H9 (cell line): Measurements from ENCODE around the gene UGT1A7. TPM values are rescaled to one million over a fixed set of nuclear protein-coding genes. Genes with fewer than 3 reads are reported as not detected.

ENCODE experiments used
- DNase-seq: peaks from one replicate; pipeline ENCODE4 v3.0.0-alpha.2; 2017
- H2AFZ ChIP-seq: one replicate; pipeline ENCODE4 v1.6.1; 2013; ENCODE audit warnings: mild to moderate bottlenecking, low read length, control low read depth, moderate library complexity
- H2AK5ac ChIP-seq: 2 replicates; pipeline ENCODE4 v1.6.1; 2013; ENCODE audit warnings: low read length, control low read depth, mixed read lengths; ENCODE audit not compliant: insufficient read length
- H2BK120ac ChIP-seq: one replicate; pipeline ENCODE4 v1.6.1; 2013; ENCODE audit warnings: low read depth, mild to moderate bottlenecking, low read length, control low read depth, inconsistent platforms; ENCODE audit not compliant: poor library complexity, severe bottlenecking
- H2BK12ac ChIP-seq: 2 replicates; pipeline ENCODE4 v1.6.1; 2013; ENCODE audit warnings: low read length, control low read depth, mixed read lengths, low read depth; ENCODE audit not compliant: insufficient read length
- H2BK15ac ChIP-seq: 2 replicates; pipeline ENCODE4 v1.6.1; 2013; ENCODE audit warnings: low read depth, low read length, control low read depth
- H2BK20ac ChIP-seq: one replicate; pipeline ENCODE4 v1.6.1; 2013; ENCODE audit warnings: low read depth, mild to moderate bottlenecking, low read length, control low read depth, inconsistent platforms; ENCODE audit not compliant: poor library complexity, severe bottlenecking
- H2BK5ac ChIP-seq: 2 replicates; pipeline ENCODE4 v1.6.1; 2013; ENCODE audit warnings: low read length, control low read depth, mixed read lengths; ENCODE audit not compliant: insufficient read length
- H3K14ac ChIP-seq: 2 replicates; pipeline ENCODE4 v1.6.1; 2013; ENCODE audit warnings: low read length, control low read depth; ENCODE audit not compliant: insufficient read depth
- H3K18ac ChIP-seq: 2 replicates; pipeline ENCODE4 v1.6.1; 2013; ENCODE audit warnings: low read depth, mild to moderate bottlenecking, mixed read lengths, low read length, control low read depth; ENCODE audit not compliant: insufficient read length
- H3K23ac ChIP-seq: 2 replicates; pipeline ENCODE4 v1.6.1; 2013; ENCODE audit warnings: low read length, control low read depth, mixed read lengths, low read depth; ENCODE audit not compliant: insufficient read length
- H3K23me2 ChIP-seq: 2 replicates; pipeline ENCODE4 v1.6.1; 2013; ENCODE audit warnings: low read depth, mild to moderate bottlenecking, mixed read lengths, low read length, control low read depth; ENCODE audit not compliant: insufficient read length, poor library complexity, severe bottlenecking
- H3K27ac ChIP-seq: 2 replicates; pipeline ENCODE4 v1.5.1; 2013; ENCODE audit warnings: low read length, control low read depth, mixed read lengths, low read depth; ENCODE audit not compliant: insufficient read length
- H3K27me3 ChIP-seq: 2 replicates; pipeline ENCODE4 v1.6.1; 2013; ENCODE audit warnings: low read length, control low read depth, inconsistent platforms; ENCODE audit not compliant: insufficient read depth
- H3K4ac ChIP-seq: 2 replicates; pipeline ENCODE4 v1.6.1; 2013; ENCODE audit warnings: low read depth, mild to moderate bottlenecking, control low read depth, inconsistent platforms, low read length, moderate library complexity
- H3K4me1 ChIP-seq: 2 replicates; pipeline ENCODE4 v1.6.1; 2013; ENCODE audit warnings: low read length, control low read depth, inconsistent platforms; ENCODE audit not compliant: insufficient read depth
- H3K4me2 ChIP-seq: 2 replicates; pipeline ENCODE4 v1.6.1; 2013; ENCODE audit warnings: low read length, control low read depth, mixed read lengths; ENCODE audit not compliant: insufficient read length, insufficient read depth
- H3K56ac ChIP-seq: 2 replicates; pipeline ENCODE4 v1.6.1; 2013; ENCODE audit warnings: low read depth, mild to moderate bottlenecking, mixed read lengths, low read length, control low read depth; ENCODE audit not compliant: insufficient read length
- H3K79me1 ChIP-seq: 2 replicates; pipeline ENCODE4 v1.6.1; 2013; ENCODE audit warnings: low read depth, mild to moderate bottlenecking, moderate library complexity, low read length, control low read depth, inconsistent platforms; ENCODE audit not compliant: insufficient read depth, poor library complexity, severe bottlenecking
- H3K79me2 ChIP-seq: 2 replicates; pipeline ENCODE4 v1.6.1; 2013; ENCODE audit warnings: low read length, control low read depth, inconsistent platforms; ENCODE audit not compliant: insufficient read depth
- H3K9ac ChIP-seq: 2 replicates; pipeline ENCODE4 v1.6.1; 2013; ENCODE audit warnings: low read length, control low read depth, mixed read lengths; ENCODE audit not compliant: insufficient read length; ENCODE audit errors: extremely low read depth
- H3K9me3 ChIP-seq: one replicate; pipeline ENCODE4 v1.6.1; 2013; ENCODE audit warnings: low read depth, low read length, inconsistent platforms; ENCODE audit not compliant: control insufficient read depth
- H3T11ph ChIP-seq: one replicate; pipeline ENCODE4 v1.6.1; 2013; ENCODE audit warnings: mild to moderate bottlenecking, low read length, control low read depth, inconsistent platforms
- H4K20me1 ChIP-seq: one replicate; pipeline ENCODE4 v1.6.1; 2013; ENCODE audit not compliant: control insufficient read depth, insufficient read length, insufficient read depth
- H4K5ac ChIP-seq: 2 replicates; pipeline ENCODE4 v1.6.1; 2013; ENCODE audit warnings: low read depth, mild to moderate bottlenecking, mixed read lengths, low read length, control low read depth; ENCODE audit not compliant: insufficient read length
- H4K8ac ChIP-seq: replicated peaks from 2 replicates; pipeline ENCODE4 v1.6.1; 2013; ENCODE audit warnings: low read length, control low read depth, mixed read lengths, low read depth; ENCODE audit not compliant: insufficient read length
- H4K91ac ChIP-seq: 2 replicates; pipeline ENCODE4 v1.6.1; 2013; ENCODE audit warnings: low read depth, mild to moderate bottlenecking, moderate library complexity, mixed read lengths, low read length, control low read depth; ENCODE audit not compliant: insufficient read length
- H3K27ac Mint-ChIP-seq, 3 experiments: 2 replicates in 2 of 3; 3 replicates in 1 of 3; pipeline ENCODE4 v1.8.0; 2020 to 2021; ENCODE audit warnings: mixed read lengths in 3 of 3, mild to moderate bottlenecking in 1 of 3, moderate library complexity in 1 of 3
- H3K27me3 Mint-ChIP-seq: 2 replicates; pipeline ENCODE4 v1.8.0; 2021; ENCODE audit warnings: low read depth, mild to moderate bottlenecking, moderate library complexity, mixed read lengths
- H3K36me3 Mint-ChIP-seq, 3 experiments: 2 replicates in 2 of 3; 3 replicates in 1 of 3; pipeline ENCODE4 v1.8.0; 2020 to 2021; ENCODE audit warnings: low read depth in 3 of 3, mixed read lengths in 3 of 3; ENCODE audit not compliant: insufficient read depth in 1 of 3
- H3K4me1 Mint-ChIP-seq, 2 experiments: 2 replicates each; pipeline ENCODE4 v1.8.0; 2020; ENCODE audit warnings: mixed read lengths in 2 of 2
- H3K4me3 Mint-ChIP-seq, 2 experiments: 2 replicates in 1 of 2; 3 replicates in 1 of 2; pipeline ENCODE4 v1.8.0; 2020 to 2021; ENCODE audit warnings: mild to moderate bottlenecking in 2 of 2, mixed read lengths in 2 of 2, moderate library complexity in 1 of 2
- H3K9me3 Mint-ChIP-seq, 2 experiments: 2 replicates in 1 of 2; 3 replicates in 1 of 2; pipeline ENCODE4 v1.8.0; 2020; ENCODE audit warnings: mild to moderate bottlenecking in 2 of 2, mixed read lengths in 2 of 2, moderate library complexity in 1 of 2
- CTCF ChIP-seq: fragments of 200-600 bp; sonication (generic); conservative IDR thresholded peaks from 3 replicates; pipeline ENCODE4 v1.8.0; 2021; ENCODE audit warnings: antibody characterized with exemption, mild to moderate bottlenecking
- WGBS: extraction: QIAGEN DNeasy Blood & Tissue Kit; methylation state at CpG from one replicate; pipeline ENCODE4 v1.1.7; 2013; ENCODE audit warnings: missing lambda C conversion rate, low lambda C conversion rate, mixed read lengths; ENCODE audit not compliant: insufficient read length; ENCODE audit errors: extremely low coverage; 5-methylcytosine and 5-hydroxymethylcytosine counted together
- total RNA-seq: library from RNA; stranded (reverse); gene quantifications from 2 replicates; pipeline ENCODE4 v1.2.1, GENCODE V29; 2021

UGT1A7 gene
- total RNA-seq, 1 experiment from 2014 or later, result not detected

GRCh38 chr2:233818639-233819621 is 137.2 kb downstream of the UGT1A7 start:
- DNase-seq, result no peak
- no peaks in the 10 kb centered on the region for H3K79me2 ChIP-seq
- no CpG with 5 or more reads among the region's 17 CpGs for WGBS
- no peak for TF ChIP-seq CTCF
- no peak overlapping the region for H2AFZ ChIP-seq
- no peaks in the 10 kb centered on the region for H3K79me1 ChIP-seq
- H4K5ac ChIP-seq, result no peak overlapping the region
- no peaks in the 10 kb centered on the region for H3K23me2 ChIP-seq
- no peaks in the 10 kb centered on the region for H3K4me1 ChIP-seq
- Mint-ChIP-seq H3K9me3 (no peaks in the 10 kb centered on the region; a peak in 1 of 5 replicates), H3K4me3 (no peak overlapping the region), H3K36me3 (no peaks in the 10 kb centered on the region), H3K27me3 (peaks cover 1% of the 10 kb centered on the region; the same call in 1 of the 2 replicates), H3K4me1 (no peaks in the 10 kb centered on the region), H3K27ac (no peak overlapping the region)
- H2AK5ac ChIP-seq, result no peak overlapping the region
- H3K14ac ChIP-seq, result no peak overlapping the region; the same call in 1 of the 2 replicates
- no peak overlapping the region for H3K4ac ChIP-seq
- no peak overlapping the region for H4K8ac ChIP-seq
- no peaks in the 10 kb centered on the region for H4K20me1 ChIP-seq
- H2BK12ac ChIP-seq, result no peak overlapping the region
- no peak overlapping the region for H2BK5ac ChIP-seq
- H2BK20ac ChIP-seq, result no peak overlapping the region
- no peak overlapping the region for H3K56ac ChIP-seq
- no peak overlapping the region for H3K18ac ChIP-seq
- H3K23ac ChIP-seq, result no peak overlapping the region
- no peak overlapping the region for H3K4me2 ChIP-seq
- no peaks in the 10 kb centered on the region for H3K27me3 ChIP-seq
- no peak overlapping the region for H4K91ac ChIP-seq
- H3T11ph ChIP-seq, result no peak overlapping the region
- H3K9ac ChIP-seq, result no peak overlapping the region
- H2BK120ac ChIP-seq, result no peak overlapping the region
- H3K9me3 ChIP-seq, result no peaks in the 10 kb centered on the region
- H2BK15ac ChIP-seq, result no peak overlapping the region
- no peak overlapping the region for H3K27ac ChIP-seq
